Measurements from ENCODE around the gene ZNF710.

DNA sequence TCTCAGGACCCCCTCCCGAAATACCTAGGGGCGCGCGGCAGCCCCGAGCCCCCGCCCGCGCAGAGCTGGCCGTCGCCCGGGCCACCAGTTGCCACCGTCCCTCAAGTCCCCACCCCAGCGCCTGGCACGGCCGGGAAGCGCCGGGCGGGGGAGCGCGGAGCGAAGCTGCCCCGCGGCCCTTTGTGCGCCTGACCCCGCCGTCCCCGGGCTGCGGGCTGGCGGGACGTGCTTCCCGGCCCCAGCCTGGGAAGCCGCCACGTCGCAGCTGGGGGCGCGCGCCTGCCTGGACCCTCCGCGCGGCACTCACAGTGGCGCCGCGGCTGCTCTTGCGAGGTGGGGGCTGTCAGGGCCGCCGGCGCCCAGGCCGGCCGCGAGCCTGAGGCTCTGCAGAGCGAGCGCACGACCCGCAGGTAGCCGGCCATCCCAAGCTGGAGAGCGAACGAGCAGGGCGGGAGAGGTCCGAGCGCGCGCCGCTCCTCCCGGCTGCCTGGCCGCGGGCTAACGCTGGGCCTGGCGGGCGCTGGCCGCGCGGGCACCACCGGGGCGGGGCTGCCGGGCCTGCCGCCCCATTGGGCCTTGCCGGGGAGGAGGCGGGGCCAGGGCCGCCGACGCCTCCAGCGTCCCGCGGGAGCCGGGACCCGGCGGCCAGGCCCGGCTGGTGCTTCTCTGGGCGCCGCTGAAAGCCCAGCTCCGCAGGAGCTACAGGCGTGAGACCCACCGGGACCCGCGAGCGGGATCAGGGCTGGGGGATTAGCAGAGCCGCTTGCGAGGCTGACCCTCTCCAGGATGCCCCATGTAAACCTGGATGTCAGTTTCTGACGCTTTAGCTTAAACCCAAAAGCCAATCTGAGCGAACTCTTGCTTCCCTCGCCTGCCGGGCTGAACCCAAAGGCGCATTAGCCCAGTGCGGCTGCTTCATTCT lies 101.1 kb downstream of the ZNF710 start, which contains the start of gene IDH2:
- no peak for TF ChIP-seq PAX5 (IDR thresholded peaks at IDR 0.05; ENCODE audit: insufficient read depth, low read length, severe bottlenecking)
- peak; percentile 64; the same call in 1 of the 2 replicates for TF ChIP-seq POLR2A (IDR thresholded peaks at IDR 0.05; ENCODE audit: low read depth, low read length)
